ENCODE data around the gene DIO3.
"Not testable (repeated sequence)": the region's sequence is repeated elsewhere in the genome, so short reads cannot be mapped to it uniquely, and the experiment has no call there.

DIO3 gene

GRCh38 chr14:101563654-101564443 lies 2.6 kb downstream of the DIO3 start:
- FAIRE-seq (no peak), DNase-seq (ENCODE audit: insufficient read length, low spot score) (no peak)
- TF ChIP-seq PAX5 (IDR thresholded peaks at IDR 0.05; ENCODE audit: insufficient read depth, low read length, severe bottlenecking): no peak
- no peak for TF ChIP-seq TAF1 (IDR thresholded peaks at IDR 0.05; ENCODE audit: low read depth, low read length)
- TF ChIP-seq POLR2AphosphoS5 (IDR thresholded peaks at IDR 0.05; ENCODE audit: low read depth, low read length): no peak
- TF ChIP-seq SPI1 (IDR thresholded peaks at IDR 0.05; ENCODE audit: low read depth, low read length): no peak
- TF ChIP-seq POLR2A (IDR thresholded peaks at IDR 0.05; ENCODE audit: low read depth, low read length): no peak
- TF ChIP-seq POU2F2 (IDR thresholded peaks at IDR 0.05; ENCODE audit: low read depth, low read length): no peak

- DNase-seq (ENCODE audit: insufficient read length, low spot score) (no peak), FAIRE-seq (no peak)
- TF ChIP-seq POLR2AphosphoS5 (IDR thresholded peaks at IDR 0.05; ENCODE audit: low read depth, low read length): no peak
- no peak for TF ChIP-seq TAF1 (IDR thresholded peaks at IDR 0.05; ENCODE audit: low read depth, low read length)
- no peak for TF ChIP-seq SPI1 (IDR thresholded peaks at IDR 0.05; ENCODE audit: low read depth, low read length)
- no peak for TF ChIP-seq POLR2A (IDR thresholded peaks at IDR 0.05; ENCODE audit: low read depth, low read length)
- no peak for TF ChIP-seq POU2F2 (IDR thresholded peaks at IDR 0.05; ENCODE audit: low read depth, low read length)
- no peak for TF ChIP-seq PAX5 (IDR thresholded peaks at IDR 0.05; ENCODE audit: insufficient read depth, low read length, severe bottlenecking)
These were observed 3.1 kb downstream of the DIO3 start for GRCh38 chr14:101564444-101564776.

GRCh38 chr14:101564819-101565698 lies 3.8 kb downstream of the DIO3 start:
- no peak for FAIRE-seq
- no peak for DNase-seq (ENCODE audit: insufficient read length, low spot score)
- TF ChIP-seq SPI1 (IDR thresholded peaks at IDR 0.05; ENCODE audit: low read depth, low read length): no peak
- no peak for TF ChIP-seq PAX5 (IDR thresholded peaks at IDR 0.05; ENCODE audit: insufficient read depth, low read length, severe bottlenecking)
- no peak for TF ChIP-seq POLR2AphosphoS5 (IDR thresholded peaks at IDR 0.05; ENCODE audit: low read depth, low read length)
- TF ChIP-seq POU2F2 (IDR thresholded peaks at IDR 0.05; ENCODE audit: low read depth, low read length): no peak

- no peak for TF ChIP-seq SPI1 (IDR thresholded peaks at IDR 0.05; ENCODE audit: low read depth, low read length)
- no peak for TF ChIP-seq POLR2A (IDR thresholded peaks at IDR 0.05; ENCODE audit: low read depth, low read length)
- no peak for TF ChIP-seq TAF1 (IDR thresholded peaks at IDR 0.05; ENCODE audit: low read depth, low read length)
- no peak for TF ChIP-seq POU2F2 (IDR thresholded peaks at IDR 0.05; ENCODE audit: low read depth, low read length)
- no peak for TF ChIP-seq POLR2AphosphoS5 (IDR thresholded peaks at IDR 0.05; ENCODE audit: low read depth, low read length)
- no peak for TF ChIP-seq PAX5 (IDR thresholded peaks at IDR 0.05; ENCODE audit: insufficient read depth, low read length, severe bottlenecking)
- DNase-seq (ENCODE audit: insufficient read length, low spot score) (no peak), FAIRE-seq (no peak)
These were observed 6.0 kb downstream of the DIO3 start for GRCh38 chr14:101567252-101567651.

GRCh38 chr14:101571004-101571403 lies 9.7 kb downstream of the DIO3 start:
- FAIRE-seq (no peak), DNase-seq (ENCODE audit: insufficient read length, low spot score) (no peak)
- TF ChIP-seq POLR2A (IDR thresholded peaks at IDR 0.05; ENCODE audit: low read depth, low read length): no peak
- TF ChIP-seq TAF1 (IDR thresholded peaks at IDR 0.05; ENCODE audit: low read depth, low read length): no peak
- TF ChIP-seq POLR2AphosphoS5 (IDR thresholded peaks at IDR 0.05; ENCODE audit: low read depth, low read length): no peak
- TF ChIP-seq SPI1 (IDR thresholded peaks at IDR 0.05; ENCODE audit: low read depth, low read length): no peak
- no peak for TF ChIP-seq POU2F2 (IDR thresholded peaks at IDR 0.05; ENCODE audit: low read depth, low read length)
- TF ChIP-seq PAX5 (IDR thresholded peaks at IDR 0.05; ENCODE audit: insufficient read depth, low read length, severe bottlenecking): no peak

GRCh38 chr14:101572526-101572925 lies 11.2 kb downstream of the DIO3 start:
- FAIRE-seq; DNase-seq (ENCODE audit: insufficient read length, low spot score): not testable (repeated sequence)

- FAIRE-seq (no peak), DNase-seq (ENCODE audit: insufficient read length, low spot score) (no peak)
- TF ChIP-seq TAF1 (IDR thresholded peaks at IDR 0.05; ENCODE audit: low read depth, low read length): no peak
- TF ChIP-seq POLR2A (IDR thresholded peaks at IDR 0.05; ENCODE audit: low read depth, low read length): no peak
These were observed 12.0 kb downstream of the DIO3 start for GRCh38 chr14:101573289-101573688.

GRCh38 chr14:101575581-101575980 lies 14.3 kb downstream of the DIO3 start:
- FAIRE-seq: no peak
- DNase-seq (ENCODE audit: insufficient read length, low spot score): no peak
- no peak for TF ChIP-seq PAX5 (IDR thresholded peaks at IDR 0.05; ENCODE audit: insufficient read depth, low read length, severe bottlenecking)
- no peak for TF ChIP-seq POU2F2 (IDR thresholded peaks at IDR 0.05; ENCODE audit: low read depth, low read length)
- TF ChIP-seq SPI1 (IDR thresholded peaks at IDR 0.05; ENCODE audit: low read depth, low read length): no peak
- no peak for TF ChIP-seq POLR2A (IDR thresholded peaks at IDR 0.05; ENCODE audit: low read depth, low read length)
- TF ChIP-seq TAF1 (IDR thresholded peaks at IDR 0.05; ENCODE audit: low read depth, low read length): no peak
- no peak for TF ChIP-seq POLR2AphosphoS5 (IDR thresholded peaks at IDR 0.05; ENCODE audit: low read depth, low read length)

GRCh38 chr14:101577221-101577909 lies 16.1 kb downstream of the DIO3 start:
- no peak for TF ChIP-seq TAF1 (IDR thresholded peaks at IDR 0.05; ENCODE audit: low read depth, low read length)
- TF ChIP-seq PAX5 (IDR thresholded peaks at IDR 0.05; ENCODE audit: insufficient read depth, low read length, severe bottlenecking): no peak
- no peak for TF ChIP-seq POLR2A (IDR thresholded peaks at IDR 0.05; ENCODE audit: low read depth, low read length)
- TF ChIP-seq POU2F2 (IDR thresholded peaks at IDR 0.05; ENCODE audit: low read depth, low read length): no peak
- TF ChIP-seq SPI1 (IDR thresholded peaks at IDR 0.05; ENCODE audit: low read depth, low read length): no peak
- no peak for TF ChIP-seq POLR2AphosphoS5 (IDR thresholded peaks at IDR 0.05; ENCODE audit: low read depth, low read length)
- DNase-seq (ENCODE audit: insufficient read length, low spot score) (no peak), FAIRE-seq (no peak)

Measured in GM12891 (cell line).